Spleen (tissue), 11 donors: Measurements from ENCODE around the gene PTPRG. TPM values are rescaled to one million over a fixed set of nuclear protein-coding genes. Genes with fewer than 3 reads are reported as not detected.

ENCODE experiments used
- DNase-seq: peaks from one replicate; pipeline ENCODE4 v3.0.0-alpha.2; 2020
- H3K27ac ChIP-seq, 8 donors: fragments of 200-600 bp; sonication (generic) in 7 of 8; 1 replicate in 4 of 8; 2 replicates in 4 of 8; pipeline versions ENCODE4 v1.5.0 to v1.8.0; 2016 to 2021; ENCODE audit warnings: inconsistent platforms in 4 of 8, mild to moderate bottlenecking in 4 of 8, moderate library complexity in 1 of 8
- H3K27me3 ChIP-seq, 7 donors: fragments of 200-600 bp; sonication (generic) in 6 of 7; replicated peaks in 1 of 7; 1 replicate in 4 of 7; 2 replicates in 3 of 7; pipeline versions ENCODE4 v1.5.0 to v1.8.0; 2016 to 2021; ENCODE audit warnings: inconsistent platforms in 3 of 7, mild to moderate bottlenecking in 1 of 7
- H3K36me3 ChIP-seq, 6 donors: fragments of 200-600 bp; sonication (generic) in 5 of 6; 1 replicate in 4 of 6; 2 replicates in 2 of 6; pipeline versions ENCODE4 v1.5.0 to v1.8.0; 2016 to 2021; ENCODE audit warnings: inconsistent platforms in 2 of 6
- H3K4me1 ChIP-seq, 6 donors: fragments of 200-600 bp; sonication (generic) in 5 of 6; 1 replicate in 3 of 6; 2 replicates in 3 of 6; pipeline versions ENCODE4 v1.5.0 to v1.8.0; 2016 to 2021; ENCODE audit warnings: inconsistent platforms in 3 of 6
- H3K4me3 ChIP-seq, 8 donors: fragments of 200-600 bp; sonication (generic) in 7 of 8; 1 replicate in 4 of 8; 2 replicates in 4 of 8; pipeline versions ENCODE4 v1.5.0 to v1.8.0; 2016 to 2021; ENCODE audit warnings: inconsistent platforms in 4 of 8, mild to moderate bottlenecking in 4 of 8, moderate library complexity in 2 of 8
- H3K9me3 ChIP-seq, 8 donors: fragments of 200-600 bp; sonication (generic) in 7 of 8; 1 replicate in 4 of 8; 2 replicates in 4 of 8; pipeline versions ENCODE4 v1.5.0 to v1.8.0; 2016 to 2021; ENCODE audit warnings: inconsistent platforms in 4 of 8
- CTCF ChIP-seq, 11 experiments: fragments of 200-600 bp in 7 of 11; fragments of 450-650 bp in 4 of 11; sonication (generic) in 4 of 11; IDR thresholded peaks in 8 of 11; conservative IDR thresholded peaks in 3 of 11; 1 replicate in 7 of 11; 2 replicates in 4 of 11; pipeline versions ENCODE4 v1.4.0 to v1.8.0; 2016 to 2021; ENCODE audit warnings: antibody characterized with exemption in 11 of 11, inconsistent platforms in 4 of 11, mild to moderate bottlenecking in 1 of 11
- POLR2A ChIP-seq, 3 donors: fragments of 450-650 bp; IDR thresholded peaks; one replicate each; pipeline ENCODE4 v1.5.1; 2017; ENCODE audit warnings: antibody characterized with exemption in 3 of 3, mild to moderate bottlenecking in 1 of 3
- POLR2AphosphoS5 ChIP-seq, 3 donors: sonication (generic); formaldehyde crosslinking; IDR thresholded peaks; one replicate each; pipeline ENCODE4 v1.5.1; 2017; ENCODE audit warnings: antibody characterized with exemption in 3 of 3
- WGBS, 5 donors: extraction: QIAGEN DNeasy Blood & Tissue Kit in 3 of 5; methylation state at CpG; one replicate each; pipeline versions ENCODE4 v1.1.5 to v1.1.7; 2013 to 2018; 5-methylcytosine and 5-hydroxymethylcytosine counted together
- intact Hi-C: fragments of 100-400 bp; cut with DNase I; formaldehyde crosslinking; loops from one replicate; pipeline ENCODE4 v1.15.0; 2023; ENCODE audit warnings: low total_unique reads
- polyA plus RNA-seq, 3 donors: library from polyadenylated mRNA; stranded (reverse); fragments of 200-250 nt; gene quantifications; one replicate each; pipeline ENCODE4 v1.2.1, GENCODE V29; 2013
- total RNA-seq, 7 donors: library from RNA; depleted of rRNA in 3 of 7; stranded (reverse); fragments of >200 nt in 3 of 7; fragmentation: NEBNext Ultra II Directional in 4 of 7; extraction: Animal tissue kit (Norgen Biotek cat#: 25700) in 4 of 7; gene quantifications; one replicate each; pipeline versions ENCODE4 v1.1.0 to v1.2.1, GENCODE V29; 2016 to 2021
- donor health status: healthy with polysubstance abuse.
- donor health status: DM: no; HTN: no; CAD: no; lungs with moderate emphysema.
- donor health status: DM: no; HTN: no; CAD: no.
- donor health status: Bipolar disorder and iron deficiency.
- donor health status: healthy.
- donor health status: DM: no; HTN: no; CAD: no.
- donor health status: DM: yes; HTN: yes; CAD: no.

The PTPRG gene
- total and polyA plus RNA-seq, 10 donors = 0.89 to 77.0 (median 34.5) TPM

GRCh38 chr3:61736506-61736905, 175.1 kb downstream of the PTPRG start:
- WGBS, 5 donors = 87 to 93% (median 91%) methylated on average over 5 of the region's 5 CpGs
- H3K27me3 ChIP-seq = no peaks in the 10 kb centered on the region
- no peaks in the 10 kb centered on the region for H3K36me3 ChIP-seq
- no peaks in the 10 kb centered on the region for H3K4me1 ChIP-seq
- DNase-seq = no peak
- no peak overlapping the region for H3K4me3 ChIP-seq
- TF ChIP-seq POLR2A (IDR thresholded peaks at IDR 0.05) = no peak
- TF ChIP-seq CTCF (IDR thresholded peaks at IDR 0.05 in 8 of 11, conservative IDR thresholded peaks at IDR 0.05 in 3 of 11) = no peak
- TF ChIP-seq POLR2AphosphoS5 (IDR thresholded peaks at IDR 0.05) = no peak
- no peaks in the 10 kb centered on the region for H3K9me3 ChIP-seq
- H3K27ac ChIP-seq = no peak overlapping the region
- intact Hi-C loops = no loop called here

DNA sequence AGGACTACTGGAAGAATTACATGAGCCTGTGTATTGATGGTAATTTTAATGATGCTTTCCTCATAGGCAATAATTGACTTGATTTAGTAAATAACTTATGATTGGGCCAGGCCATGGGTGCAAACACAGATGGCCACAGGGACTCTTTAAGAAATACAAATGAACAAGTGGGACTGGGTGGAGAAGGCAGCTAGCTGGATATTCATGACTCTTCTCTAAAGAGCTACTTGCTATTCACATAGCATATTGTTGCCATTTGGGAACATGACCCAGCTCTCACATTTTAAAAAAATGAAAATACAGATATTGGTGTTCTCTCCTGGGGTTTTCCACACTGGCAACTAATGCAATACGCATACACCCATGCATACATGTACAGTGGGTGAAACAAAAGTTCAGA, 178.3 kb downstream of the PTPRG start:
- Histone ChIP-seq H3K4me3 (no peak overlapping the region), H3K27me3 (no peaks in the 10 kb centered on the region), H3K9me3 (no peaks in the 10 kb centered on the region), H3K27ac (no peak overlapping the region), H3K4me1 (no peaks in the 10 kb centered on the region), H3K36me3 (no peaks in the 10 kb centered on the region)
- WGBS, 5 donors = 35 to 96% (median 83%) methylated on average over 1 of the region's 1 CpG
- DNase-seq = no peak
- TF ChIP-seq CTCF (IDR thresholded peaks at IDR 0.05 in 8 of 11, conservative IDR thresholded peaks at IDR 0.05 in 3 of 11) = no peak
- intact Hi-C loops = no loop called here

DNA sequence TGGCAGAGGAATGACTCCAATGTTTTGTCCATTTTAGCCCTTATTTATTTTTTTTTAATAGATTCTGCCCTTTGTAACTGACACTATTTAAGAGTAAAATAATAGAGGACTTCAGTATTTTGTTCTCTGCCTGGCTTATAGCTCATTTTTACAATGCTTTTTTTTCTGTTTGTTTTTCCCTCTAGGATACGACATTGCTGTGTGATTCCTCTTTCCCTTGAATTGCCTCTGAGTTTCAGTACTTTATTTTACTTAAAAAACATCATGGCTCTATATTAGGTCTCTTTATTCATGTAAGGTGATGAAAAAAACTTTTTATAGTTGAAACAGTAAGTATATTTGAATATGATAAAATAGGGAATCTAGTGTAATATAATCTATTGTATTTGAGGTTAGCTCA, 179.1 kb downstream of the PTPRG start:
- H3K4me3 ChIP-seq = no peak overlapping the region
- no peaks in the 10 kb centered on the region for H3K27me3 ChIP-seq
- no peak overlapping the region for H3K27ac ChIP-seq
- no peaks in the 10 kb centered on the region for H3K36me3 ChIP-seq
- H3K9me3 ChIP-seq = no peaks in the 10 kb centered on the region
- intact Hi-C loops = no loop called here
- no peak for DNase-seq
- no peaks in the 10 kb centered on the region for H3K4me1 ChIP-seq
- 75 to 85% (median 83%) methylated on average over 1 of the region's 1 CpG for WGBS, 5 donors
- no peak for TF ChIP-seq CTCF (IDR thresholded peaks at IDR 0.05 in 8 of 11, conservative IDR thresholded peaks at IDR 0.05 in 3 of 11)
- TF ChIP-seq POLR2A (IDR thresholded peaks at IDR 0.05) = no peak

DNA sequence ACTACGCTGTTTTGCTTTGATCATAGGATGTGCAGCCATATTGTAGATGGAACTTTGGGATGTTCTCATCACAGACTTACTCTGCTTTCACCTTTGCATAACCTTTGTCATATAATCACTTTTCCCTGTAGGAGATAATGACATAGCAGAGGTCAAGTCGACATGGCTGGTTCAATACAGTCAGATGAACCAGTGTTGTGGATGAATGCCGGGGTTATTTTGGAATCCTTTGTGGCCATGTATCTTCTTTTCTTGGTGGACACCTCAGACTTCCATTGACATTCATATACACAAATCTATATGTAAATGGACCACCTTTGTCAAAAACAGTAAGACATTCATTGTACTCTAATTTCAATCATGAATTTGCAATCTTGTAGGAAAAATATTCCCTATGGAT, 180.2 kb downstream of the PTPRG start:
- DNase-seq = no peak
- Histone ChIP-seq H3K27ac (no peak overlapping the region), H3K4me3 (no peak overlapping the region), H3K4me1 (no peaks in the 10 kb centered on the region), H3K36me3 (no peaks in the 10 kb centered on the region), H3K27me3 (no peaks in the 10 kb centered on the region), H3K9me3 (no peaks in the 10 kb centered on the region)
- intact Hi-C loops = no loop called here
- TF ChIP-seq POLR2AphosphoS5 (IDR thresholded peaks at IDR 0.05) = no peak
- TF ChIP-seq POLR2A (IDR thresholded peaks at IDR 0.05) = no peak
- TF ChIP-seq CTCF (IDR thresholded peaks at IDR 0.05 in 8 of 11, conservative IDR thresholded peaks at IDR 0.05 in 3 of 11) = no peak
- WGBS, 5 donors = 86 to 94% (median 87%) methylated on average over 3 of the region's 3 CpGs
